CD4-positive, alpha-beta T cell treated with Interleukin-12 subunit alpha and Interleukin-12 subunit beta, for 1 hour (primary cell): ENCODE measurements around the gene CDKN2D.
"Not testable (repeated sequence)": the region's sequence is repeated elsewhere in the genome, so short reads cannot be mapped to it uniquely, and the experiment has no call there.

ENCODE experiments used
- DNase-seq: peaks from one replicate; pipeline ENCODE4 v3.0.0-alpha.2; 2020

The CDKN2D gene

DNA sequence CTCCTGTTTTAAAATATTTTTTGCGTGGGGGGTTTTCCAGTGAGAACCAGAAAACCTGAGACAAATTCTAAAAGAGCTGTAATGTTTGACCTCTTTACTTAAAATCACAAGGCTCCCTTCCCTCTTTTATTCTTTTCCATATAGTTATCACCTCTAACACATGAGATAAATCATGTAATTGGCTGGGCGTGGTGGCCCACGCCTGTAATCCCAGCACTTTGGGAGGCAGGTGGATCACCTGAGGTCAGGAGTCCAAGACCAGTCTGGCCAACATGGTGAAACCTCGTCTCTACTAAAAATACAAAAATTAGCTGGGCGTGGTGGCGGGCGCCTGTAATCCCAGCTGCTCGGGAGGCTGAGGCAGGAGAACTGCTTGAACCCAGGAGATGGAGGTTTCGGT lies 17.8 kb downstream of the CDKN2D start:
- DNase-seq: not testable (repeated sequence)

GRCh38 chr19:10550336-10550735 lies 18.4 kb downstream of the CDKN2D start:
- DNase-seq: no peak

GRCh38 chr19:10549733-10550132 lies 19.0 kb downstream of the CDKN2D start:
- no peak for DNase-seq

DNA sequence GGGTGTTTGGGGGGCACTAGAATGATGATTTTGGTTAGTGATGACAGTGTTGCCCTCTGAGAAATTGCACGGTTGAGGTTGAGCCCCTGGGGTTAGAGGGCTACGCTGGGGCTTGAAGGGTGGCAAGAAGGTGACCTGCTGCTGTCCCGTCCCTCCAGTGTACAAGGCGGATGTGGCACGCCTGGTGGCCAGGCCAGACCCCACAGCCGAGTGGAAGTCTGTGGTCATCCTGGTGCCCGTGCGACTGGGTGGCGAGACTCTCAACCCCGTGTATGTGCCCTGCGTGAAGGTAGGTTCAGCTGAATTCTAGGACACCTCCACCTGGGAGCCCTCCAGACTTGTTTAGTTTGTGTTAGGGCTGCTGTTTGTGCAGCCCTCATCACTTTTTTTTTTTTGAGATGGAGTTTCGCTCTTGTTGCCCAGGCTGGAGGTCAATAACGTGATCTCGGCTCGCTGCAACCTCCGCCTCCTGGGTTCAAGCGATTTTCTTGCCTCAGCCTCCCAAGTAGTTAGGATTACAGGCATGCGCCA lies 20.0 kb downstream of the CDKN2D start:
- DNase-seq: no peak

DNA sequence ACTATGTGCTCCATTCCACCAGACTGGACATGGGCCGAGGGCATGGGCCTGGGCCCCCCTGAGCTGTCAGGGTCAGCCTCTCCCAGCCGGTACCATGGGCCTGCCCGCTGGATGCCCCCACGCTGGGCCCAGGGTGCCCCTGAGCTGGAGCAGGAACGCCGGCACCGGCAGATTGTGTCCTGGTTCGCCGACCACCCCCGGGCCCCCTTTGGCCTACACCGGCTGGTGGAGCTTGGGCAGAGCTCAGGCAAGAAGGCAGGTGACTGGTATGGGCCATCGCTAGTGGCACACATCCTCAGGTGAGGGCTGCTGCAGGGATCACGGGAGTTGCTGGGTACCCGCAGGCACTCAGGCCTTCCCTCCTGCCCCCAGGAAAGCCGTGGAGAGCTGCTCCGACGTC lies 22.0 kb downstream of the CDKN2D start:
- no peak for DNase-seq

GRCh38 chr19:10544753-10545251 lies 24.0 kb downstream of the CDKN2D start:
- no peak for DNase-seq

GRCh38 chr19:10544242-10544752 lies 24.5 kb downstream of the CDKN2D start:
- peak; percentile 28 for DNase-seq

GRCh38 chr19:10543420-10544241 lies 25.1 kb downstream of the CDKN2D start, which contains the start of gene ATG4D:
TSS of gene ATG4D (plus strand) at chr19:10543904. CDS start at chr19:10544091, 187 bp downstream.
- DNase-seq: peak; percentile 87

GRCh38 chr19:10543059-10543419 lies 25.7 kb downstream of the CDKN2D start:
- DNase-seq: no peak

DNA sequence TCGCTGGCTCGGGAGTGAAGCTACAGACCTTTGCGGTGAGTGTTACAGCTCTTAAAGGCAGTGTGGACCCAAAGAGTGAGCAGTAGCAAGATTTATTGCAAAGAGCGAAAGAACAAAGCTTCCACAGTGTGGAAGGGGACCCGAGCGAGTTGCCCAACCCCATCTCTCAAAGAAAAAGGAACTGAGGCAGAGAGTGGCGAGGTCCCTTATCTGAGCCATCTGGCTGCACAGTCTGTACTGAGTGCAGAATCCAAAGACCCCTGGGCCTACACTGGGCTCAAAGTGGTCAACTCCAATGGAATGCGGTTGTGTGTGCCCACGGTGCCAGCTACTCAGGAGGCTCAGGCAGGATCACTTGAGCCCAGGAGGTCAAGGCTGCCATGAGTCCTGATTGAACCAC lies 29.8 kb downstream of the CDKN2D start:
- not testable (repeated sequence) for DNase-seq

DNA sequence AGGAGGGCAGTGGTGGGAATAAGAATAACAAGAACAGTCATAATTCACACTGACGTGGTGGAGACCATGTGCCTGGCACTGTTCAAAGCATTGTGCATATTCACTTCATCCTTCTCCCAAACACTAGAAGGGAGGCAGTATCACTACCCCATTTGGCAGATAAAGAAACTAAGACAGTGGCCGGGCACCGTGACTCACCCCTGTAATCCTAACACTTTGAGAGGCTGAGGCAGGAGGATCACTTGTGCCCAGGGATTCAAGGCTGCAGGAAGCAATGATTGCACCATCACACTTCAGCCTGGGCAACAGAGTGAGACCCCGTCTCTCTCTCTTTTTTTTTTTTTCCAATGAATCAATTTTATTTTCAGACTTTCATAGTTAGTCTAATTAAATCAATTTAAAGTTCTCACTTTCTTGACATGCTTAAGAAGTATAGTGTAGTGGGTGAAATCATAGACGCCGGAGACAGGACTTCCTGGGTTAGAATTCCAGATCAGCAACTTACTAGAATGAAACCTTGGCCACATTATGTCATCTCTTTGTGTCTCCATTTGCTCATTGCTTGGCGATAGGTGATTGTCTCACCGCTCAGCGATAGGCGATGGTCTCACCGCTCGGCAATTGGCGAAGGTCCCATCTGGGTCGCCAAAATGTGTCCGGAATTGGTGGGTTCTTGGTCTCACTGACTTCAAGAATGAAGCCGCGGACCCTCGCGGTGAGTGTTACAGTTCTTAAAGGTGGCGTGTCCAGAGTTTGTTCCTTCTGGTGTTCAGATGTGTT lies 30.4 kb downstream of the CDKN2D start:
- no peak for DNase-seq

DNA sequence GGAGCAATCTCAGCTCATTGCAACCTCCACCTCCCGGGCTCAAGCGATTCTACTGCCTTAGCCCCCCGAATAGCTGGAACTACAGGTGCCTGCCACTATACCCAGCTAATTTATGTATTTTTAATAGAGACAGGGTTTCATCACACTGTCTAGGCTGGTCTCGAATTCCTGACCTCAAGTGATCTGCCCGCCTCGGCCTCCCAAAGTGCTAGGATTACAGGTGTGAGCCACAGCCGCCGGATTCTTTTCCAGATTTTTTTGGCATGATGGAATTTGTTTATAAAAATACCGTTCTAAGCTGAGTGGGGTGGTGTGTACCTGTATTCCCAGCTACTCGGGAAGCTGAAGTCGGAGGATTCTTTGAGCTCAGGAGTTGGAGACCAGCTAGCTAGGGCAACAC lies 31.1 kb downstream of the CDKN2D start:
- no peak for DNase-seq

GRCh38 chr19:10535613-10536012 lies 33.2 kb downstream of the CDKN2D start:
- no peak for DNase-seq

- no peak for DNase-seq
Observed at GRCh38 chr19:10533646-10534386, 35.0 kb downstream of the CDKN2D start.

GRCh38 chr19:10532457-10532856 lies 36.3 kb downstream of the CDKN2D start:
- DNase-seq: no peak

- DNase-seq: not testable (repeated sequence)
Observed at GRCh38 chr19:10526887-10527286, 41.9 kb downstream of the CDKN2D start.

GRCh38 chr19:10525636-10526035 lies 43.1 kb downstream of the CDKN2D start:
- DNase-seq: no peak

DNA sequence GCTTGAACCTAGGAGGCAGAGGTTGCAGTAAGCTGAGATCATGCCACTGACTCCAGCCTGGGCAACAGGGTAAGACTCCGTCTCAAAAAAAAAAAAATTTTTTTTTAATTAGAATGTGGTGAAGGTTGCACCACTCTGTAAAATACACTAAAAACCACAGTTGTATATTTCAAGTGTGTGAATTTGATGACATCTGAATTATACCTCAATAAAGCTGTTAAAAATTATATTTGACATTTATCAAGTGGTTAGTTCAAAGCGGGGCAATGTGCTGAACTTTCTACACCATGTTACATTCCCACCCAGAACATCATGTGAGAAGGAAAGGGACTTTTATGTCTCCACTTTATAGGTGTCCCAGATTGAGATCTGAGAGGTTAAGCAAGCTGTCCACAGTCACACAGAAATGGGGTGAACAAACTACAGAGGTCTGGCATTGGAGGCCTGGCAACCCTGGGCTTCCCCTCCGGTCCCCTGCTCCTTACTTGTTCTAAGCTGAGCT lies 45.6 kb downstream of the CDKN2D start:
- DNase-seq: peak; percentile 52

GRCh38 chr19:10521461-10522171 lies 47.2 kb downstream of the CDKN2D start:
- no peak for DNase-seq

DNA sequence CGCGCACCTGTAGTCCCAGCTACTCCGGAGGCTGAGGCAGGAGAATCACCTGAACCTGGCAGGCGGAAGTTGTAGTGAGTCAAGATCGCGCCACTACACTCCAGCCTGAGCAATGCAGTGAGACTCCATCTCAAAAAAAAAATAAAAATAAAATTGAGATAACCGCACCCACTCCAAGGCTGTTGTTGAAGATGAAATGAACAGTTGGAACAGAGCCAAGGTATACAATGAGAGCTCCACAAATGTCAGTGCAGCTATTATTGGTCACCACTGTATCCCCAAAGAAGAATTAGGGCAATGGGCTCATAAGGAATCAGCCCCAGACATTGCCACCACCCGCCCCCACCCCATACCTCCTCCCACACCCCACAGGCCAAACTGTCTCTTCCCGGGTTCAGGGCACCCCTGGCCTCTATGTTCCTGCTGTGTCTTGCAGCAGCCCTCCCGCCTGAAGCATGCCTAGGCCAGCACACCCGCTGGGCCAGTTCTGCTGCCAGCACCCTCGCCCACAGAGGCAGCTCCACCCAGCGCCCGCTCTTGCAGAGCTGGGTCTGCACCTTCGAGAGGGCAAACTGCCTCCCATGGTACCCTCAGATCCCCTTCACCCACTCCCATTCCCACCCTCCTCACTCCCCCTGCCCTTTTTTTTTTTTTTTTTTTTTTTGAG lies 48.0 kb downstream of the CDKN2D start:
- DNase-seq: no peak

DNA sequence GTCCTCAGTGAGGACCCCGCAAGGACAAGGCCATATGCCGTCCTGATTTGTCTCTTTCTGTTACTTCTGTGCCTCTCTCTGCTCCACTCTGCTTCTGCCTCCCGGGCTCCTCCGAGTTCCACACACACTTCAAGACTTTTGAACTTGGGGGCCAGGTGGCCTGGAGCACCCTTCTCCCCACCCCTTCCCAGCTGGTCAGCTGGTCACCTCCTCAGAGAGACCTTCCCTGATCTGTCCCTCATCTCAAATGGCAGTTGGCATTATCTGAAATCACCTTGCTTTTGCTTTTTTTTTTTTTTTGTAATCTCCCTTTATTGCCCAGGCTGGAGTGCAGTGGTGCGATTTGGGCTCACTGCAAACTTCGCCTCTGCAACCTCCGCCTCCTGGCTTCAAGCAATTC lies 49.4 kb downstream of the CDKN2D start:
- no peak for DNase-seq
